Measurements from ENCODE around the gene TPK1.

GRCh38 chr7:144524271-144524670 lies 311.6 kb downstream of the TPK1 start:
- TF ChIP-seq BCL3 (CRISPR knock-in tag; IDR thresholded peaks at IDR 0.05) (no peak), ZSCAN12 (CRISPR knock-in tag; IDR thresholded peaks at IDR 0.05) (no peak), GLI4 (CRISPR knock-in tag; IDR thresholded peaks at IDR 0.05; ENCODE audit: borderline replicate concordance) (no peak), ZBTB21 (CRISPR knock-in tag; IDR thresholded peaks at IDR 0.05) (no peak), ZNF776 (CRISPR knock-in tag; IDR thresholded peaks at IDR 0.05) (no peak), CTCF (CRISPR knock-in tag; IDR thresholded peaks at IDR 0.05) (no peak), JUN (CRISPR knock-in tag; IDR thresholded peaks at IDR 0.05) (no peak), TAF1 (CRISPR knock-in tag; IDR thresholded peaks at IDR 0.05) (no peak)

Data from HepG2 (cell line).